Activated CD8-positive, alpha-beta memory T cell treated with anti-CD3 and anti-CD28 coated beads for 1 hour (primary cell): ENCODE measurements around the gene SEPTIN10.

ENCODE experiments used
- DNase-seq, 2 donors: peaks; one replicate each; pipeline ENCODE4 v3.0.0-alpha.2; 2020; ENCODE audit warnings: low read depth in 1 of 2; ENCODE audit errors: extremely low read depth in 1 of 2

Gene SEPTIN10

DNA sequence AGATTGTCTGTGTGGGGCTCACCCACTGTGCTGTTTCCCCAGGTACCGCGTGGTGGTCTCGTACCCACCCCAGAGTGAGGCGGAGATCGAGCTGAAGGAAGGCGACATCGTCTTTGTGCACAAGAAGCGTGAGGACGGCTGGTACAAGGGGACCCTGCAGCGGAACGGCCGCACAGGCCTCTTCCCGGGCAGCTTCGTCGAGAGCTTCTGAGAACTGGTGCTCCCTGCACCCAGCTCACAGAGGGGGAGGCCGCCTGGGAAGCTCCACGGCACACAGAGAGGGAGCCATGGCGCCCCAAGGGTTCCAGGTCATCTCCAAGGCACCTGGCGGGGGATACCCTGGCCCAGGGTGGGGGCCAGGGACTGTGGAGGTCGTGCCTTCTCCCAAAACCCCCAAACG, 112.3 kb downstream of the SEPTIN10 start:
- no peak for DNase-seq

DNA sequence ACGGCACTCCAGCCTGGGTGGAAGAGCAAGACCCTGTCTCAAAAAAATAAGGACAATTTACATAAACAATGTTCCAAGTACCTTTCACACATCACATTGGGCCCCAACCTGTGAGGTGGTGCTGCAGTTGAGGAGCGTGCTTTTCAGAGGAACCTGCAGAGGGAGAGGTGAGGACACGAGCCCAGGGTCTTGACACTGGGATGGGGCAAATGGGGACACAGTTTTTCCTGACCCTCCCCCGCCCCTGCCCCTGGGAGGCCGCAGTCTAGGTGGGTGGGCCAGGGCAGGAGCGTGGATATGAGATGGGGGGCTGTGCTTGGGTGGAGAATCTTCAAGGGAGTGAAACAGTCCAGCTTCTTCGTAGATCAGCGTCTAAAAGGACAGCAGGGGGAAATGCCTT, 112.9 kb downstream of the SEPTIN10 start:
- DNase-seq: no peak

GRCh38 chr2:109499566-109499965, 114.2 kb downstream of the SEPTIN10 start:
- no peak for DNase-seq

DNA sequence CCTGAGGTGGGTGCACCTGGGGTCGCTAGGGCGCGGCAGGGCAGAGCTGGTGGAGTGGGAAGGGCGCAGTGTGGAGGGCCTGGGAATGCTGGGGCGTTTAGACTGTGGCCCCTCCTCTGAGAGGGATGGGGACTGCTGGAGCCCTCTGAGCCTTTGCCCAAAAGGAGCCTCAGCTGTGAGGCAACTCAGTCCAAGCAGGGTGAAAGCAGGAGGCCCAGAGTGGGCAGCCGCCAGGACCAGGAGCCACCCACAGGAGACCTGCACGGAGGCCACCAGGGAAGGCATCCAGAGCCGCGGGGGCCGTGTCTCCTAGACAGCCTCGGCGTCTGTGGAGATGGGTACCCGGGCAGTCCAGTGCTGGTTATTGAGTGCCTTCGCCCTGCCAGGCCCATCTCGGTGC, 114.9 kb downstream of the SEPTIN10 start:
- no peak for DNase-seq

- no peak for DNase-seq
Observed at GRCh38 chr2:109497911-109498870, 115.6 kb downstream of the SEPTIN10 start.

GRCh38 chr2:109497463-109497862, 116.3 kb downstream of the SEPTIN10 start:
- no peak for DNase-seq

- no peak for DNase-seq
Observed at GRCh38 chr2:109494351-109494750, 119.4 kb downstream of the SEPTIN10 start.

DNA sequence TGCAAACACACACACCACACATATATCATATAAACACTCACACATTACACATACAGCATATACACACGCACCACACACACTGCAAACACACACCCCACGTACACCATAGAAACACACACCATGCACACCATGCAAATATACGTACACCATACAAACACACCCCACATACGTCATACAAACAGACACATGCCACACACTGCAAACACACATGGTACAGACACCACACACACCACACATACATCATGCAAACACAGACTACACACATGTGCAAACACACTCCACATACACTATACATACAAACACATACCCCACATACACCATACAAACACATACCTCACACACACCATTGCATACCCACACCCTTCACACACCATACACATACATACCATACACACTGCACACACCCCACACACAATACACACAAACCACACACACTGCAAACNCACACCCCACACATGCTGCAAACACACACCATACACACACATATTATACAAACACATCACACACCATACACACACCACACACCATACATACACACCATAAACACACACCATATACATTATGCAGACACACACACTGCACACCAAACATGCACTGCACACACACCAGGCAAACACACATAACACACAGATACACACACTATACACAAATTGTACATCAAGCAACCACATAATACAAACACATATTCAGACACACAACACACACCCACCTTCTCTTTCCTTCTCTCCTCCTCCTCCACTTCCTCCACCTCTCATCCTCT, 120.4 kb downstream of the SEPTIN10 start:
- DNase-seq: no peak
